ENCODE data around the gene LRRFIP1. TPM values are rescaled to one million over a fixed set of nuclear protein-coding genes. Genes with fewer than 3 reads are reported as not detected.

LRRFIP1 gene
- total and polyA plus RNA-seq, 2 donors (not counting 3 experiments of a cell fraction or from before 2014, with no cell fraction given): 39.2 to 179 TPM

- Histone ChIP-seq H2AFZ (ENCODE audit: low read depth, low read length) (no peak overlapping the region), H3K27ac (ENCODE audit: insufficient read depth, low read depth, low read length) (no peak overlapping the region), H3K9ac (replicated peaks; ENCODE audit: extremely low read depth, insufficient read depth, low read length) (no peak overlapping the region), H3K4me1 (ENCODE audit: control insufficient read depth, extremely low read depth, insufficient read depth, low read length) (no peaks in the 10 kb centered on the region), H3K79me2 (ENCODE audit: control insufficient read depth, insufficient read depth, low read length) (no peaks in the 10 kb centered on the region), H3K4me2 (ENCODE audit: insufficient read depth, low read length) (no peak overlapping the region), H4K20me1 (replicated peaks; ENCODE audit: control insufficient read depth, extremely low read depth, insufficient read depth, low read length) (no peaks in the 10 kb centered on the region), H3K9me1 (replicated peaks; ENCODE audit: control insufficient read depth, extremely low read depth, insufficient read depth, low read length) (no peaks in the 10 kb centered on the region), H3K4me3 (replicated peaks in 1 of 3; ENCODE audit: insufficient read depth in 1 of 3, low read depth in 1 of 3, low read length in 3 of 3) (no peak overlapping the region), H3K9me3 (replicated peaks; ENCODE audit: control insufficient read depth, insufficient read depth, low read length) (no peaks in the 10 kb centered on the region), H3K27me3 (ENCODE audit: control insufficient read depth in 2 of 2, insufficient read depth in 2 of 2, low read length in 2 of 2) (peaks cover 0 to 2% of the 10 kb centered on the region in 2 experiments), H3K36me3 (ENCODE audit: control insufficient read depth in 2 of 2, extremely low read depth in 1 of 2, insufficient read depth in 2 of 2, low read length in 2 of 2) (no peaks in the 10 kb centered on the region)
- dilution Hi-C loops (cut with MboI; ENCODE audit: extremely low pct_ligation_motif_present, low sequenced_read_pairs): no loop called here
- ChIA-PET CTCF (interaction anchor here (0.6 to 7.9 kb wide), 7 partner anchors 14 to 189 kb away, joined by 3 to 103 read pairs (median 4); no protein-coding TSS in a partner anchor), POLR2A (no interaction called here)
- TF ChIP-seq POLR2AphosphoS5 (IDR thresholded peaks at IDR 0.05; ENCODE audit: insufficient read depth, low read depth, low read length) (no peak), FOS (IDR thresholded peaks at IDR 0.05; ENCODE audit: borderline replicate concordance, insufficient read depth, low read length) (no peak), GATA2 (IDR thresholded peaks at IDR 0.05; ENCODE audit: insufficient read depth, insufficient read length, low read depth, low read length) (no peak)
- intact Hi-C loops (cut with micrococcal nuclease): no loop called here
- BruUV-seq (replicated peaks): no TSS peak
- DNase-seq (ENCODE audit: low read depth, low spot score) (no peak), FAIRE-seq (no peak)
These were observed 41.7 kb upstream of the LRRFIP1 start for GRCh38 chr2:237585590-237586221.

- Histone ChIP-seq H3K9me1 (replicated peaks; ENCODE audit: control insufficient read depth, extremely low read depth, insufficient read depth, low read length) (no peaks in the 10 kb centered on the region), H3K27ac (ENCODE audit: insufficient read depth, low read depth, low read length) (no peak overlapping the region), H3K79me2 (ENCODE audit: control insufficient read depth, insufficient read depth, low read length) (no peaks in the 10 kb centered on the region), H3K9ac (replicated peaks; ENCODE audit: extremely low read depth, insufficient read depth, low read length) (no peak overlapping the region), H3K27me3 (ENCODE audit: control insufficient read depth in 2 of 2, insufficient read depth in 2 of 2, low read length in 2 of 2) (peaks cover 0 to 2% of the 10 kb centered on the region in 2 experiments), H3K4me2 (ENCODE audit: insufficient read depth, low read length) (no peak overlapping the region), H2AFZ (ENCODE audit: low read depth, low read length) (no peak overlapping the region), H3K36me3 (ENCODE audit: control insufficient read depth in 2 of 2, extremely low read depth in 1 of 2, insufficient read depth in 2 of 2, low read length in 2 of 2) (no peaks in the 10 kb centered on the region), H4K20me1 (replicated peaks; ENCODE audit: control insufficient read depth, extremely low read depth, insufficient read depth, low read length) (no peaks in the 10 kb centered on the region), H3K4me1 (ENCODE audit: control insufficient read depth, extremely low read depth, insufficient read depth, low read length) (no peaks in the 10 kb centered on the region), H3K9me3 (replicated peaks; ENCODE audit: control insufficient read depth, insufficient read depth, low read length) (no peaks in the 10 kb centered on the region), H3K4me3 (replicated peaks in 1 of 3; ENCODE audit: insufficient read depth in 1 of 3, low read depth in 1 of 3, low read length in 3 of 3) (no peak overlapping the region)
- BruUV-seq (replicated peaks): no TSS peak
- dilution Hi-C loops (cut with MboI; ENCODE audit: extremely low pct_ligation_motif_present, low sequenced_read_pairs): no loop called here
- TF ChIP-seq POLR2A (IDR thresholded peaks at IDR 0.05; ENCODE audit: low read depth, low read length): no peak
- TF ChIP-seq JUN (IDR thresholded peaks at IDR 0.05; ENCODE audit: borderline replicate concordance, insufficient read depth, insufficient read length, low read depth): no peak
- no peak for TF ChIP-seq CTCF (IDR thresholded peaks at IDR 0.05; ENCODE audit: extremely low read depth in 1 of 2, insufficient read depth in 1 of 2, low read depth in 1 of 2, low read length in 2 of 2)
- no peak for TF ChIP-seq MAX (IDR thresholded peaks at IDR 0.05; ENCODE audit: insufficient read depth, insufficient read length)
- no peak for TF ChIP-seq MYC (IDR thresholded peaks at IDR 0.05; ENCODE audit: low read depth, low read length)
- TF ChIP-seq GATA2 (IDR thresholded peaks at IDR 0.05; ENCODE audit: insufficient read depth, insufficient read length, low read depth, low read length): no peak
- TF ChIP-seq EZH2 (IDR thresholded peaks at IDR 0.05; ENCODE audit: borderline replicate concordance, low read depth, low read length, severe bottlenecking): no peak
- TF ChIP-seq POLR2AphosphoS5 (IDR thresholded peaks at IDR 0.05; ENCODE audit: insufficient read depth, low read depth, low read length): no peak
- TF ChIP-seq FOS (IDR thresholded peaks at IDR 0.05; ENCODE audit: borderline replicate concordance, insufficient read depth, low read length): no peak
- ChIA-PET POLR2A (no interaction called here), CTCF (no interaction called here)
- FAIRE-seq (no peak), DNase-seq (ENCODE audit: low read depth, low spot score) (no peak)
- intact Hi-C loops (cut with micrococcal nuclease): no loop called here
These were observed 39.2 kb upstream of the LRRFIP1 start for GRCh38 chr2:237588044-237588696.

Data from endothelial cell of umbilical vein (primary cell).